HCT116 (cell line): ENCODE results near the gene LDLR. TPM values are rescaled to one million over a fixed set of nuclear protein-coding genes. Genes with fewer than 3 reads are reported as not detected.

Experiments used
- ATAC-seq: fragments of 200-7000 bp; cut with Tn5 transposase; 2 replicates; pipeline ENCODE4 v1.9.1; 2020; ENCODE audit warnings: mild to moderate bottlenecking, moderate library complexity
- BruUV-seq: library from RNA; stranded (reverse); fragments of 400-500 nt; replicated peaks from 2 replicates; lab custom pipeline; 2021; lab: Mats Ljungman, UMichigan
- CTCF ChIA-PET: fragments of 300-600 bp; sonication (Branson Sonifier 250); formaldehyde crosslinking; loops from one replicate; lab custom pipeline; 2021; ENCODE audit warnings: antibody characterized with exemption; lab: Charles Lee
- POLR2A ChIA-PET: fragments of 300-600, 350-600 bp; sonication (Branson Sonifier 250); formaldehyde crosslinking; loops from one replicate; lab custom pipeline; 2021; ENCODE audit warnings: antibody characterized with exemption; lab: Charles Lee
- RAD21 ChIA-PET, 2 experiments: fragments of 300-600 bp; sonication (Branson Sonifier 250); formaldehyde crosslinking; loops; one replicate each; lab custom pipeline; 2023; ENCODE audit warnings: low total read pairs in 2 of 2; ENCODE audit not compliant: uncharacterized antibody in 2 of 2, unreplicated experiment in 2 of 2, low non-redundant PET in 1 of 2; lab: Charles Lee
- DNase-seq: peaks from one replicate; pipeline ENCODE4 v3.0.0-alpha.2; 2010; ENCODE audit warnings: low read depth, low spot score
- H2AFZ ChIP-seq: fragments of 200-600 bp; shearing (Covaris generic), sonication (generic); 2 replicates; pipeline ENCODE4 v1.6.1; 2017; ENCODE audit warnings: low read depth, mixed run types, mixed read lengths, antibody characterized with exemption, low read length; ENCODE audit not compliant: poor library complexity, severe bottlenecking
- H3K27ac ChIP-seq: 2 replicates; pipeline ENCODE4 v1.5.1; 2012; ENCODE audit warnings: low read depth, low read length
- H3K27me3 ChIP-seq: fragments of 200-600 bp; sonication (generic); 2 replicates; pipeline ENCODE4 v1.6.1; 2016; ENCODE audit warnings: mixed run types, low read length, mixed read lengths; ENCODE audit not compliant: insufficient read depth
- H3K36me3 ChIP-seq, 2 experiments: fragments of 200-500 bp in 1 of 2; fragments of 200-600 bp in 1 of 2; sonication (Bioruptor generic) in 1 of 2; sonication (generic) in 1 of 2; 2 replicates each; pipeline versions ENCODE4 v1.5.1 to v1.6.1; 2014 to 2016; ENCODE audit warnings: low read length in 2 of 2, inconsistent platforms in 1 of 2, mixed read lengths in 1 of 2, mixed run types in 1 of 2; ENCODE audit not compliant: insufficient read depth in 2 of 2, control insufficient read depth in 1 of 2
- H3K4me1 ChIP-seq, 2 experiments: fragments of 200-600 bp in 1 of 2; sonication (generic) in 1 of 2; 2 replicates each; pipeline versions ENCODE4 v1.5.1 to v1.6.1; 2012 to 2017; ENCODE audit warnings: low read length in 2 of 2, inconsistent platforms in 1 of 2, mild to moderate bottlenecking in 1 of 2, mixed read lengths in 1 of 2, mixed run types in 1 of 2, moderate library complexity in 1 of 2; ENCODE audit not compliant: insufficient read depth in 2 of 2, control insufficient read depth in 1 of 2
- H3K4me2 ChIP-seq: fragments of 200-600 bp; sonication (generic); 2 replicates; pipeline ENCODE4 v1.6.1; 2017; ENCODE audit warnings: mixed run types, low read length, mixed read lengths
- H3K4me3 ChIP-seq, 2 experiments: fragments of 200-600 bp in 1 of 2; sonication (generic) in 1 of 2; replicated peaks in 1 of 2; 2 replicates each; pipeline ENCODE4 v1.5.1; 2011 to 2016; ENCODE audit warnings: low read length in 2 of 2, control low read depth in 1 of 2, low read depth in 1 of 2, mild to moderate bottlenecking in 1 of 2, mixed read lengths in 1 of 2, mixed run types in 1 of 2
- H3K79me2 ChIP-seq: fragments of 200-600 bp; sonication (generic); 2 replicates; pipeline ENCODE4 v1.6.1; 2017; ENCODE audit warnings: mild to moderate bottlenecking, mixed run types, low read length, moderate library complexity, mixed read lengths; ENCODE audit not compliant: insufficient read depth
- H3K9ac ChIP-seq: fragments of 200-600 bp; sonication (generic); 2 replicates; pipeline ENCODE4 v1.6.1; 2016; ENCODE audit warnings: low read length, mixed read lengths
- H3K9me2 ChIP-seq: fragments of 200-600 bp; sonication (generic), shearing (Covaris generic); 2 replicates; pipeline ENCODE4 v1.6.1; 2017; ENCODE audit warnings: mixed run types, mild to moderate bottlenecking, moderate library complexity; ENCODE audit not compliant: insufficient read depth
- H3K9me3 ChIP-seq, 2 experiments: fragments of 200-500 bp in 1 of 2; fragments of 200-600 bp in 1 of 2; sonication (Bioruptor generic) in 1 of 2; sonication (generic) in 1 of 2; 2 replicates each; pipeline ENCODE4 v1.6.1; 2014 to 2017; ENCODE audit warnings: low read length in 2 of 2, mixed read lengths in 2 of 2, inconsistent platforms in 1 of 2, low read depth in 1 of 2, mild to moderate bottlenecking in 1 of 2, mixed run types in 1 of 2, moderate library complexity in 1 of 2; ENCODE audit not compliant: control insufficient read depth in 1 of 2, insufficient read depth in 1 of 2
- H4K20me1 ChIP-seq: fragments of 200-600 bp; sonication (generic), shearing (Covaris generic); 2 replicates; pipeline ENCODE4 v1.6.1; 2017; ENCODE audit warnings: mixed run types, mild to moderate bottlenecking, moderate library complexity; ENCODE audit not compliant: insufficient read depth
- ATF3 ChIP-seq: IDR thresholded peaks from 2 replicates; pipeline ENCODE4 v1.6.1; 2012
- CTCF ChIP-seq, 3 experiments: fragments of 200-600 bp in 1 of 3; sonication (generic) in 1 of 3; IDR thresholded peaks in 2 of 3; conservative IDR thresholded peaks in 1 of 3; 2 replicates each; pipeline ENCODE4 v1.5.1; 2012 to 2017; ENCODE audit warnings: low read depth in 2 of 3, low read length in 2 of 3, antibody characterized with exemption in 1 of 3, borderline replicate concordance in 1 of 3, control low read depth in 1 of 3, mild to moderate bottlenecking in 1 of 3, mixed read lengths in 1 of 3, mixed run types in 1 of 3, moderate library complexity in 1 of 3; ENCODE audit not compliant: insufficient read depth in 1 of 3
- EGR1 ChIP-seq: IDR thresholded peaks from 2 replicates; pipeline ENCODE4 v1.6.1; 2012; ENCODE audit warnings: low read depth
- EZH2 ChIP-seq: fragments of 200-600 bp; sonication (generic); IDR thresholded peaks from 2 replicates; pipeline ENCODE4 v1.6.1; 2017; ENCODE audit warnings: antibody characterized with exemption, mixed run types
- EZH2phosphoT487 ChIP-seq: fragments of 200-600 bp; IDR thresholded peaks from 2 replicates; pipeline ENCODE4 v1.6.1; 2018; ENCODE audit warnings: antibody characterized with exemption, borderline replicate concordance
- FOSL1 ChIP-seq: IDR thresholded peaks from 2 replicates; pipeline ENCODE4 v1.6.1; 2012; ENCODE audit warnings: low read depth
- POLR2A ChIP-seq: IDR thresholded peaks from 2 replicates; pipeline ENCODE4 v1.7.0; 2011; ENCODE audit warnings: borderline replicate concordance; ENCODE audit not compliant: insufficient read depth, insufficient read length; ENCODE audit errors: extremely low read depth
- POLR2AphosphoS5 ChIP-seq: IDR thresholded peaks from 2 replicates; pipeline ENCODE4 v1.6.1; 2011; ENCODE audit warnings: mild to moderate bottlenecking, low read depth, low read length, moderate library complexity
- SIN3A ChIP-seq: IDR thresholded peaks from 2 replicates; pipeline ENCODE4 v1.6.1; 2012; ENCODE audit warnings: low read depth
- SP1 ChIP-seq: IDR thresholded peaks from 2 replicates; pipeline ENCODE4 v1.6.1; 2012; ENCODE audit warnings: low read depth
- SRF ChIP-seq: IDR thresholded peaks from 2 replicates; pipeline ENCODE4 v1.6.1; 2012; ENCODE audit warnings: low read depth
- TCF7L2 ChIP-seq: IDR thresholded peaks from 2 replicates; pipeline ENCODE4 v1.7.0; 2011; ENCODE audit warnings: borderline replicate concordance, inconsistent platforms; ENCODE audit not compliant: insufficient read depth, insufficient read length; ENCODE audit errors: extremely low read depth
- intact Hi-C: fragments of 100-400 bp; cut with micrococcal nuclease; formaldehyde crosslinking; loops from 2 replicates; pipeline ENCODE4 v1.10.0; 2022
- total RNA-seq: library from RNA; stranded (reverse); gene quantifications from one replicate; pipeline ENCODE4 v1.2.1, GENCODE V29; 2021; ENCODE audit not compliant: unreplicated experiment
- TF ChIP-seq, protein P1 (sequence below): IDR thresholded peaks from 2 replicates; pipeline ENCODE4 v1.6.1; 2011; ENCODE audit warnings: mild to moderate bottlenecking, low read length, moderate library complexity; ENCODE audit not compliant: insufficient replicate concordance; ENCODE audit errors: extremely low read depth
- TF ChIP-seq, protein P2 (sequence below): IDR thresholded peaks from 2 replicates; pipeline ENCODE4 v1.6.1; 2012
- TF ChIP-seq, protein P3 (sequence below): IDR thresholded peaks from 2 replicates; pipeline ENCODE4 v1.6.1; 2012; ENCODE audit warnings: low read depth

The LDLR gene
- total RNA-seq, 1 experiment from 2014 or later: 92.4 TPM

- TF ChIP-seq CTCF (IDR thresholded peaks at IDR 0.05 in 2 of 3, conservative IDR thresholded peaks at IDR 0.05 in 1 of 3; ENCODE audit: borderline replicate concordance in 1 of 3, insufficient read depth in 1 of 3, low read depth in 2 of 3, low read length in 2 of 3) (no peak), SIN3A (no peak), SRF (no peak), TCF7L2 (no peak)
- TF ChIP-seq, protein P1, sequence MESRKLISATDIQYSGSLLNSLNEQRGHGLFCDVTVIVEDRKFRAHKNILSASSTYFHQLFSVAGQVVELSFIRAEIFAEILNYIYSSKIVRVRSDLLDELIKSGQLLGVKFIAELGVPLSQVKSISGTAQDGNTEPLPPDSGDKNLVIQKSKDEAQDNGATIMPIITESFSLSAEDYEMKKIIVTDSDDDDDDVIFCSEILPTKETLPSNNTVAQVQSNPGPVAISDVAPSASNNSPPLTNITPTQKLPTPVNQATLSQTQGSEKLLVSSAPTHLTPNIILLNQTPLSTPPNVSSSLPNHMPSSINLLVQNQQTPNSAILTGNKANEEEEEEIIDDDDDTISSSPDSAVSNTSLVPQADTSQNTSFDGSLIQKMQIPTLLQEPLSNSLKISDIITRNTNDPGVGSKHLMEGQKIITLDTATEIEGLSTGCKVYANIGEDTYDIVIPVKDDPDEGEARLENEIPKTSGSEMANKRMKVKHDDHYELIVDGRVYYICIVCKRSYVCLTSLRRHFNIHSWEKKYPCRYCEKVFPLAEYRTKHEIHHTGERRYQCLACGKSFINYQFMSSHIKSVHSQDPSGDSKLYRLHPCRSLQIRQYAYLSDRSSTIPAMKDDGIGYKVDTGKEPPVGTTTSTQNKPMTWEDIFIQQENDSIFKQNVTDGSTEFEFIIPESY: no peak
- TF ChIP-seq, protein P2, sequence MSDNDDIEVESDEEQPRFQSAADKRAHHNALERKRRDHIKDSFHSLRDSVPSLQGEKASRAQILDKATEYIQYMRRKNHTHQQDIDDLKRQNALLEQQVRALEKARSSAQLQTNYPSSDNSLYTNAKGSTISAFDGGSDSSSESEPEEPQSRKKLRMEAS: no peak
Observed at GRCh38 chr19:11164879-11165406, 75.7 kb downstream of the LDLR start (continued).

- DNase-seq: no peak
- no peak for ATAC-seq
- no TSS peak for BruUV-seq
- Histone ChIP-seq H3K4me3 (no peak overlapping the region), H3K4me2 (no peak overlapping the region), H2AFZ (no peak overlapping the region), H3K79me2 (no peaks in the 10 kb centered on the region), H4K20me1 (no peaks in the 10 kb centered on the region), H3K9me2 (no peaks in the 10 kb centered on the region), H3K4me1 (peaks cover 0 to 16% of the 10 kb centered on the region in 2 experiments; a peak in 1 of 4 replicates), H3K9me3 (no peaks in the 10 kb centered on the region), H3K27ac (no peak overlapping the region), H3K9ac (no peak overlapping the region), H3K27me3 (no peaks in the 10 kb centered on the region), H3K36me3 (peaks cover 0 to 3% of the 10 kb centered on the region in 2 experiments; a peak in 2 of 4 replicates)
- CTCF ChIA-PET: no interaction called here
- intact Hi-C loops: no loop called here
- POLR2A ChIA-PET: no interaction called here
- RAD21 ChIA-PET: no interaction called here
- TF ChIP-seq SRF (no peak), EGR1 (no peak), EZH2phosphoT487 (no peak), POLR2A (no peak), FOSL1 (no peak), SP1 (no peak), ATF3 (no peak), POLR2AphosphoS5 (no peak), EZH2 (no peak)
- TF ChIP-seq, protein P3, sequence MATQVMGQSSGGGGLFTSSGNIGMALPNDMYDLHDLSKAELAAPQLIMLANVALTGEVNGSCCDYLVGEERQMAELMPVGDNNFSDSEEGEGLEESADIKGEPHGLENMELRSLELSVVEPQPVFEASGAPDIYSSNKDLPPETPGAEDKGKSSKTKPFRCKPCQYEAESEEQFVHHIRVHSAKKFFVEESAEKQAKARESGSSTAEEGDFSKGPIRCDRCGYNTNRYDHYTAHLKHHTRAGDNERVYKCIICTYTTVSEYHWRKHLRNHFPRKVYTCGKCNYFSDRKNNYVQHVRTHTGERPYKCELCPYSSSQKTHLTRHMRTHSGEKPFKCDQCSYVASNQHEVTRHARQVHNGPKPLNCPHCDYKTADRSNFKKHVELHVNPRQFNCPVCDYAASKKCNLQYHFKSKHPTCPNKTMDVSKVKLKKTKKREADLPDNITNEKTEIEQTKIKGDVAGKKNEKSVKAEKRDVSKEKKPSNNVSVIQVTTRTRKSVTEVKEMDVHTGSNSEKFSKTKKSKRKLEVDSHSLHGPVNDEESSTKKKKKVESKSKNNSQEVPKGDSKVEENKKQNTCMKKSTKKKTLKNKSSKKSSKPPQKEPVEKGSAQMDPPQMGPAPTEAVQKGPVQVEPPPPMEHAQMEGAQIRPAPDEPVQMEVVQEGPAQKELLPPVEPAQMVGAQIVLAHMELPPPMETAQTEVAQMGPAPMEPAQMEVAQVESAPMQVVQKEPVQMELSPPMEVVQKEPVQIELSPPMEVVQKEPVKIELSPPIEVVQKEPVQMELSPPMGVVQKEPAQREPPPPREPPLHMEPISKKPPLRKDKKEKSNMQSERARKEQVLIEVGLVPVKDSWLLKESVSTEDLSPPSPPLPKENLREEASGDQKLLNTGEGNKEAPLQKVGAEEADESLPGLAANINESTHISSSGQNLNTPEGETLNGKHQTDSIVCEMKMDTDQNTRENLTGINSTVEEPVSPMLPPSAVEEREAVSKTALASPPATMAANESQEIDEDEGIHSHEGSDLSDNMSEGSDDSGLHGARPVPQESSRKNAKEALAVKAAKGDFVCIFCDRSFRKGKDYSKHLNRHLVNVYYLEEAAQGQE: no peak
- TF ChIP-seq, protein P2: no peak
Observed at GRCh38 chr19:11165486-11166030, 76.3 kb downstream of the LDLR start.
